Fibroblast of villous mesenchyme (primary cell): ENCODE results near the gene CELSR2. TPM values are rescaled to one million over a fixed set of nuclear protein-coding genes. Genes with fewer than 3 reads are reported as not detected.

Source experiments
- DNase-seq: peaks from one replicate; pipeline ENCODE4 v3.0.0-alpha.2; 2010; ENCODE audit warnings: low read depth
- H3K4me3 ChIP-seq: 2 replicates; pipeline ENCODE4 v1.5.1; 2011; ENCODE audit warnings: low read depth, mild to moderate bottlenecking, low read length
- total RNA-seq: library from RNA; depleted of rRNA; stranded (reverse); fragments of >200 nt; gene quantifications from 2 replicates; pipeline ENCODE4 v1.2.3, GENCODE V29; 2012
- TF ChIP-seq, protein P1 (sequence below): IDR thresholded peaks from 2 replicates; pipeline ENCODE4 v1.5.1; 2012; ENCODE audit warnings: low read depth, mild to moderate bottlenecking, low read length; ENCODE audit not compliant: insufficient read depth

CELSR2 gene, protein sequence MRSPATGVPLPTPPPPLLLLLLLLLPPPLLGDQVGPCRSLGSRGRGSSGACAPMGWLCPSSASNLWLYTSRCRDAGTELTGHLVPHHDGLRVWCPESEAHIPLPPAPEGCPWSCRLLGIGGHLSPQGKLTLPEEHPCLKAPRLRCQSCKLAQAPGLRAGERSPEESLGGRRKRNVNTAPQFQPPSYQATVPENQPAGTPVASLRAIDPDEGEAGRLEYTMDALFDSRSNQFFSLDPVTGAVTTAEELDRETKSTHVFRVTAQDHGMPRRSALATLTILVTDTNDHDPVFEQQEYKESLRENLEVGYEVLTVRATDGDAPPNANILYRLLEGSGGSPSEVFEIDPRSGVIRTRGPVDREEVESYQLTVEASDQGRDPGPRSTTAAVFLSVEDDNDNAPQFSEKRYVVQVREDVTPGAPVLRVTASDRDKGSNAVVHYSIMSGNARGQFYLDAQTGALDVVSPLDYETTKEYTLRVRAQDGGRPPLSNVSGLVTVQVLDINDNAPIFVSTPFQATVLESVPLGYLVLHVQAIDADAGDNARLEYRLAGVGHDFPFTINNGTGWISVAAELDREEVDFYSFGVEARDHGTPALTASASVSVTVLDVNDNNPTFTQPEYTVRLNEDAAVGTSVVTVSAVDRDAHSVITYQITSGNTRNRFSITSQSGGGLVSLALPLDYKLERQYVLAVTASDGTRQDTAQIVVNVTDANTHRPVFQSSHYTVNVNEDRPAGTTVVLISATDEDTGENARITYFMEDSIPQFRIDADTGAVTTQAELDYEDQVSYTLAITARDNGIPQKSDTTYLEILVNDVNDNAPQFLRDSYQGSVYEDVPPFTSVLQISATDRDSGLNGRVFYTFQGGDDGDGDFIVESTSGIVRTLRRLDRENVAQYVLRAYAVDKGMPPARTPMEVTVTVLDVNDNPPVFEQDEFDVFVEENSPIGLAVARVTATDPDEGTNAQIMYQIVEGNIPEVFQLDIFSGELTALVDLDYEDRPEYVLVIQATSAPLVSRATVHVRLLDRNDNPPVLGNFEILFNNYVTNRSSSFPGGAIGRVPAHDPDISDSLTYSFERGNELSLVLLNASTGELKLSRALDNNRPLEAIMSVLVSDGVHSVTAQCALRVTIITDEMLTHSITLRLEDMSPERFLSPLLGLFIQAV (N-terminal part only)
- 1.3 TPM in 2 replicates for total RNA-seq

DNA sequence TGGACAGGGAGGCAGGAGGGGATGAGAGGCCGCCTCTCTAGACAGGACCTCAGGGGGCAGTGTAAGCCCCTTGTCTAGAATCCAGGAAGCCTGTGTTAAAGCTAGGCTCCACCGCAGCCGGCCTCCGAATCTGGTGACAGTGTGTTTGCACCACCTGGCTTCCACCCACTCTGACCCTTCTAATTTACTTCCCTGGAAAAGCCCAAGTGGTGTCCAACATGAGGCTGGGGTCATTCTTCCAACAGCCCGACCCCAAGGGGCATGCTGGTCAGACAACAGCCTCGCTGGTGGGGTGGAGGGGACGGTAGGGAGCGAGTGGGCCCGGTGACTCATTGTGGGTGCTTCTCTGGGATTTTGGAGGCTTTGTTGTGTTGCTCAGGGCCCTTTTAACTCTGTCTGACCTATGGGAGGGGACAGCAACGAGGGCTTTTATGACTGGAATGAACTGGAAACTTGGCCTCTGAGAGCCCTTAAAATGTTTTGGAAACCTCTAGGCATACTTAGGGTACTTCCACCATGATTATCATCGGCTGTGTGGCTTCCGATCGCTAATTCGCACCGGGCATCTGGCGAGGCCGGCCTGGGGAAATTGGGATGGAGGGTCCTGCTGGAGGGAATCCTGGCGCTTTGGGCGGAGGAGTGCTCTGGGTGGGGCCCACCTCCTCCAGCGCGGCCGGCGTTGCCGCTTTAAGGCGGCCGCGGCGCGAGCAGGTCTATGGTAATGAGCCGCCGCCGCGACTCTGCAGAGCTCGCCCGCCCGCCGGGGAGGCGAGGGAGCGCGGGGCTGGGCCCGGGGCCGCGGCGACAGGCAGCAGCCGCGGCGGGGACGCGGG is at the start of gene CELSR2:
Gene CELSR2, plus strand, starts transcription at position 743 of the 833 bp plus-strand sequence. CDS start 541 bp downstream, outside the sequence.
- TF ChIP-seq, protein P1, sequence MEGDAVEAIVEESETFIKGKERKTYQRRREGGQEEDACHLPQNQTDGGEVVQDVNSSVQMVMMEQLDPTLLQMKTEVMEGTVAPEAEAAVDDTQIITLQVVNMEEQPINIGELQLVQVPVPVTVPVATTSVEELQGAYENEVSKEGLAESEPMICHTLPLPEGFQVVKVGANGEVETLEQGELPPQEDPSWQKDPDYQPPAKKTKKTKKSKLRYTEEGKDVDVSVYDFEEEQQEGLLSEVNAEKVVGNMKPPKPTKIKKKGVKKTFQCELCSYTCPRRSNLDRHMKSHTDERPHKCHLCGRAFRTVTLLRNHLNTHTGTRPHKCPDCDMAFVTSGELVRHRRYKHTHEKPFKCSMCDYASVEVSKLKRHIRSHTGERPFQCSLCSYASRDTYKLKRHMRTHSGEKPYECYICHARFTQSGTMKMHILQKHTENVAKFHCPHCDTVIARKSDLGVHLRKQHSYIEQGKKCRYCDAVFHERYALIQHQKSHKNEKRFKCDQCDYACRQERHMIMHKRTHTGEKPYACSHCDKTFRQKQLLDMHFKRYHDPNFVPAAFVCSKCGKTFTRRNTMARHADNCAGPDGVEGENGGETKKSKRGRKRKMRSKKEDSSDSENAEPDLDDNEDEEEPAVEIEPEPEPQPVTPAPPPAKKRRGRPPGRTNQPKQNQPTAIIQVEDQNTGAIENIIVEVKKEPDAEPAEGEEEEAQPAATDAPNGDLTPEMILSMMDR: no peak
- peak; percentile 65 for DNase-seq
- peak within 1 kb of the TSS; percentile 53 for H3K4me3 ChIP-seq

DNA sequence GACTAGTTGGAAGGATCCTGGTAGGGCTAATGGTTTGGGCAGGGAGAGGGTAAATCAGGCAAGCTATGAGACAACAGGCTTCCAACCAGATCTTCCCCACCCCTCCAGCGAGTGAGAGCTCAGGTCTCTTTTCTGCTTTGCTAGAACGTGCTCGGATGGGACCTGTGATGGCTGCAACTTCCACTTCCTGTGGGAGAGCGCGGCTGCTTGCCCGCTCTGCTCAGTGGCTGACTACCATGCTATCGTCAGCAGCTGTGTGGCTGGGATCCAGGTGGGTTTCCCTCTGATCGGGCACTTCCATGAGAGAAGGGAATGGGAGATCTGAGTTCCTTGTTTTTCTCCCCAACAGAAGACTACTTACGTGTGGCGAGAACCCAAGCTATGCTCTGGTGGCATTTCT is 49.6 kb upstream of the CELSR2 start:
- DNase-seq: no peak
- H3K4me3 ChIP-seq: no peak overlapping the region
- TF ChIP-seq, protein P1: no peak

DNA sequence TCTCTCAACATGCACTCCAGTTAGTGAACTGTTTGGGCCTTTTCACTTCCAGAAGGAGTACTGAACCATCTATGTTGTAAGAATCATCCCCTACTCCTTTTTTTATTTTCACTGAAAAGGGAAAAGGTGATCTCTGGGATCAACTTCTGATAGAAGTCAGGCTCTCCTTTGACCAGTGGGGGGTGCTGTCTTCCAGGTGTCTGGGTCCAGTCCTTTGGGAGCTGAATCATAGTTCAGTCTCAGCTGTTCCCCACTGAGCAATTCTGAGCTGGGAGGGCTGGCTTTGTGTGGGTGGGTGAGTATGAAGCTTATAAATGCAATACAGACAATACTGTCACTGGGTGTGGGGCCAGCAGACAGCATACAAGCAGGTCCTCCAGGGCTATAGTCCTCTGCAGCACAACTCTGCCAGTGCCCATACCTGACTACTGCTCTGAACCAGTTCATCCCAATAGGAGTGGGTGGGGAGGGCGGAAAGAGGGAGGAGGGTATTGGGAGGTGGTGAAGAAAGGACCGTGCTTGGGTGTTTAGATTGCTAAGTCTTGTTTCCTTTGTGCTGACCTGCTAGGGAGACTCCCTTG is 48.1 kb upstream of the CELSR2 start:
- DNase-seq: peak; percentile 63
- H3K4me3 ChIP-seq: no peak overlapping the region
- TF ChIP-seq, protein P1: peak; percentile 76

DNA sequence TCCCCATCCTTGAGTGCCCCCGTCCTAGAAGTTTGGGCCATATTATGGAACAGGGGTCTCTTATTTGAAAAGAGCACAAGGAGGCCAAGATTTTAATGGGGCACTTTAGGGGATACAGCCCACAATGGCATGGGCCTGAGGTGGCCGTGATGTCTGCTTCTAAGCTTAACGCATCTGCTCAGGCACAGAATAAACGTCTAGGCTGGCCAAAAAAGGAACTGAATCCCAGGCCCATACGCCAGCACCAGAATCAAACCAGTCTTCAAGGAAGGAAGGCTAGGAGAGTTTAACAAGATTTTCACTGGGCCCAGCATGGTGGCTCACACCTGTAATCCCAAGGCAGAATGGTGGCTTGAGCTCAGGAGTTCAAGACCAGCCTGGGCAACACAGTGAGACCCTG is 44.9 kb upstream of the CELSR2 start:
- H3K4me3 ChIP-seq: no peak overlapping the region
- TF ChIP-seq, protein P1: no peak
- no peak for DNase-seq

DNA sequence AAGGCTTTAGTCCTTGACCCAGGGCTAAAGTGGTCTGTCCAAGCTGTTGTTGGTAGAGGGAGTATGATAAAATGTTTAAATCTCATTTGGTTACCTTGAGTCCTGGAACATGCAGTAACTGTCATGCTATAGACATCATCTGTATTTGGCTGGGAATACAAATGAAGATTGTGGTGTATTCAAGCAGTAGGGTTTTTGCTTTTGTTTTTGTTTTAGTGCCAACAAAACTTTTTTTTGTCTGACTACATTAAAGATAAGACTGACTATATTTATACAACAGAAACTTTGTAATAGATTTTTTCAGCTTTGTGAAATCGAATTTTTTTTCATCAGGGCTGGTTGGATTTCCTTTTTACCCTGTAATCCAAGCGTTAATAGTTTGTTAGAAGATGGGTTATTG is 43.0 kb upstream of the CELSR2 start:
- no peak for DNase-seq
- TF ChIP-seq, protein P1: no peak

More for the DNA sequence above, 43.0 kb upstream of the CELSR2 start:
- no peak overlapping the region for H3K4me3 ChIP-seq
